AG08396 (cell line): Measurements from ENCODE around the gene WWC2.
"Not testable (repeated sequence)": the region's sequence is repeated elsewhere in the genome, so short reads cannot be mapped to it uniquely, and the experiment has no call there.

Experiments used
- DNase-seq: peaks from one replicate; pipeline ENCODE4 v3.0.0; 2012; ENCODE audit warnings: low spot score, mixed read lengths

Gene WWC2

GRCh38 chr4:183172881-183173280 lies 73.8 kb downstream of the WWC2 start:
- no peak for DNase-seq

GRCh38 chr4:183173580-183174526 lies 74.8 kb downstream of the WWC2 start:
- peak; percentile 21 for DNase-seq

GRCh38 chr4:183175631-183176232 lies 76.7 kb downstream of the WWC2 start:
- DNase-seq = no peak

DNA sequence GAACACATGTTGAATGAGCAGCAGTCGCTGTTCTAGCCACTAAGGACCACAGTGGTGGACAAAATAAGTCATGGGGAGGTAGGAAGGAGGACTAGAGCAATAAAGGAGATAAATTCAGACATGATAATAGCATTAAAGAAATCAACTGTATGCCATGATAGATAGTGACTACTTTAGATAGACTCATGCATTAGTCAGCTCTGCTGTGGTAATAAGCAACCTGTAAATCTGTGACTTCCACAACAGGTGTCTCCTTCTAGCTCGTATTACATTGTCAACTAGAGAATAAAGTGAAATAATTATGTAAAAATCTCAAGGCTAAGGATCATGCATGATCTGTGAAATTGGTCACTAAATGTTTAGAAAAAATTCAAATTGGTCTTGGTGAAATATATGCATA lies 77.9 kb downstream of the WWC2 start:
- DNase-seq = no peak

GRCh38 chr4:183178201-183178600 lies 79.1 kb downstream of the WWC2 start:
- no peak for DNase-seq

DNA sequence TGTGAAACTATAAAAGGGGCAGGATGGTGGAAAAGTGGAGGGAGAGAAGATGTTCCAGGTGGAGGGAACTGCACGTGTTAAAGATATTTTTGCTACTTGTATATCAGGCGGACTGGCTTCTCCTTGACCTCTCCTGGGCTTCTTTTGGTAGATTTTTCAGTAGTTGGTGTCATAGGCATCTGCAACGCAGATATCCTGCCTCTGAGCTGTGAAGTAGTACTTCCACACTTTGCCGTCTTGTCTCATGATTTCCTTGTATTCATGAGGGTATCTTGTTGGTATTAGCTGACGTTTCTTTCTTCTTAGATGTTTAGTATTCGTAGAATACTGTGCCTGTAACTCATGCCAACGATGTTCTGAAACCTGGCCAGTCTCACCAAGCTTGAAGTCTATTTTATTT lies 81.0 kb downstream of the WWC2 start:
- DNase-seq = no peak

DNA sequence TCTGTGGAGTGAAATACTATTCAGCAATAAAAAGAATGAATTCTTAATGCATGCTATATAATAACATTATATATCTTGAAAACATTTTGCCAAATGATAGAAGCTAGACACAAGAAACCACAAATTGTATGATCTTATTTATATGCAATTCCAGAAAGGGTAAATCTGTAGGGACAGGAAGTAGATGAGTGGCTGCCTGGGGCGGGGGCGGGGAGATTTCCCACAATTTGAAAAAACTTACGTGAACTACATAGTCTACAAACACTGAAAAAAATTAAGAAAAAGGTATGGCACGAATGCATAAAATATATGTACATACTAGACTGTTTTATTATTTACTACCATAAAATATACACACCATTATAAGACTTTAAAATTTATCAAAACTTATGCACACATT lies 81.6 kb downstream of the WWC2 start:
- DNase-seq = no peak

DNA sequence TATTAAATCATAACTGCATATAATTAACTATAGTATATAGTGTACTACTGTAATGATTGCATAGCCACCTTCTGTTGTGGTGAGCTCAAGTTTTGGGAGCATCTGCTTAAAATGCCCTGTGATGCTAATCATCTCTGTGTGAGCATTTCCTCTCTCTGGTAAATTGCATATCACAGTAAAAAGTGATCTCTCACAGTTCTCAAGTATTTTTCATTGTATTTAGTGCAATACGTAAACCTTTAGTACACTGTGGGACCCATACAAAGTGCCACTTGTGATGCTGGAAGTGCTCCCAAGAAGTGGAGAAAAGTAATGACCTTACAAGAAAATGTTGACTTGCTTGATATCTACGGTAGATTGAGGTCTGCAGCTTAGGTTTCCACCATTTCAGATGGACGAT lies 82.0 kb downstream of the WWC2 start:
- DNase-seq = no peak

DNA sequence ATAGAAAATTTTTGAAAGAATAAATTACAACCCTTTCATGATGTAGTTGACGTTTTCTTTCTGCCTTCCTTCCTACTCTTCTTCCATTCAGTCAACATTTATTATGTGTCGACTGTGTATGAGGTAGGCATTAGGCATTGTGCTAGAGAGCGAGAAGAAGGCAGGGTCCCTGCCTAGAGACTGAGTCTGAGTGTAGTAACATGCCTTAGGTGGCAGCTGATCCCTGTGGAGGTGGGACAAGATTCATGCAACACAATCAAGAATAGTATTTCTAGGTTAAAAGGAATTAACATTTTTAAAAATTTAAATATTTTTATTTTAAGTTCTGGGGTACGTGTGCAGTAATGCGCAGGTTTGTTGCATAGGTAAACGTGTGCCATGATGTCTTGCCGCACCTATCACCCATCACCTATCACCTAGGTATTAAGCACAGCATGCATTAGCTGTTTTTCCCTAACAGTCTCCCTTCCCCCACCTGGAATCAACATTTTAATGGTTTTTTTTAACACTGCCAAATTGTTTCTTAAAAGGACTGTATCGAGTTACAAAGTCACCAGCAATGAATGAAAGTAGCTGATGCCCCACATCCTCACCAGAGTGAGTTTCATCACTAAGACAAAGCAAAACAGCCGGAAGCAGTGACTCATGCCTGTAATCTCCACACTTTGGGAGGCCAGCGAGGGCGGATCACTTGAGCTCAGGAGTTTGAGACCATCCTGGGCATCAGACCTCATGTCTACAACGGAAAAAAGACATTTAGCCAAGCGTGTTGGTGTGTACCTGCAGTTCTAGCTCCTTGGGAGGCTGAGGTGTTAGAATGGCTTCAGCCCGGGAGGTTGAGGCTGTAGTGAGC lies 84.0 kb downstream of the WWC2 start:
- DNase-seq = peak; percentile 24

DNA sequence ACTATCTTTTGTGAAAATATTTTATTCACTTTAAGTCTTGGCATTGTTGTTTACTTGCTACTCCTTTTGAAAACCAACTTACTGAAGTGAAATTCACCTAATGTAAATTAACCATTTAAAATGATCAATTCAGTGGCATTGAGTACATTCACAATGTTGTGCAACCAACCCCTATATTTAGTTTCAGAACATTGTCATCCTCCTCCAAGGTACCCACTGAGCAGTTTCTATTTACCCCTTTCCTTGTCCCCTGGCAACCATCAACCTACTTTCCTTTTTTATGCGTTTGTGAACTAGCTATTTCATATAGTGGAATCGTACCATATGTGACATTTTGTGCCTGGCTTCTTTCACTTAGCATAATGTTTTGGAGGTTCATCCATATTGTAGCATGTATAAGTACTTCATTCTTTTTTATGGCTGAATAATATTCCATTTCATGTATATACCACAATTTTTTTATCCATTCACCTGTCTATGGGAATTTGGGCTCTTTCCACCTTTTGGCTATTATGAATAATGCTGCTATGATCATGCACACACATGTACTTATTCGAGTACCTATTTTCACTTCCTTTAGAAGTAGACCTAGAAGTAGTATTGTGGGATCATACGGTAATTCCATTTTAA lies 85.0 kb downstream of the WWC2 start:
- no peak for DNase-seq

DNA sequence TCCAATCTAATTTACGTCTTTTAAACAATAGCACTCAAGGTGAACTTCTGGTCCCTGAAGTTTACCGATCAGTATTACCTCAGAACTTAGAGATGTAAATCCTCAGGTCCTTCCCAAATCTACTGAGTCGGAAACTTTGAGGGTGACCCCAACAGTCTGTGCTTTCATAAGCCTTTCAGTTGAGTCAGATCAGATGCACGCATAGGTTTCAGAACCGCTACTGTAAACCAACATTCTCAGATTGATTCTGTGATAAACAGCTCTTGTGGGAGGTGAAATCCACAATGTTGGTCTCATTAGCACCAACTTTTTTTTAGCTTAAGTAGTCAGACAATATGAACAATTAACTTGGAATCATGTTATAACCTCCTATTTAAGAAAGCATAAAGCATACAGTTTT lies 86.0 kb downstream of the WWC2 start:
- DNase-seq = no peak

- no peak for DNase-seq
Observed at GRCh38 chr4:183185559-183185958, 86.5 kb downstream of the WWC2 start.

- no peak for DNase-seq
Observed at GRCh38 chr4:183186813-183187212, 87.8 kb downstream of the WWC2 start.

GRCh38 chr4:183190900-183191527 lies 92.0 kb downstream of the WWC2 start:
- no peak for DNase-seq

DNA sequence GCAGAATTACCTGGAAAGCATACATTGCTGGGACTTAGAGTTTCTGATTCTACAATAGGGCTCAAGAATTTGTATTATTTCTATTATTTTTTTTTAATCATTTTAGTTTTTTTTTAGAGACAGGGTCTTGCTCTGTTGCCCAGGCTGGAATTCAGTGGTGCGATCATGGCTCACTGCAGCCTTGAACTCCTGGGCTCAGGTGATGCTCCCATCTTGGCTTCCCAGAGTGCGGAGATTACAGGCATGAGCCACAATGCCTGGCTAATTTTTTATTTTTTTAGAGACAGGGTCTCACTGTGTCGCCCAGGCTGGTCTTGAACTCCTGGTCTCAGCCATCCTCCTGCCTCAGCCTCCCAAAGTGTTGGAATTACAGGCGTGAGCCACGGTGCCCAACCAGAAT lies 92.6 kb downstream of the WWC2 start:
- DNase-seq = no peak

DNA sequence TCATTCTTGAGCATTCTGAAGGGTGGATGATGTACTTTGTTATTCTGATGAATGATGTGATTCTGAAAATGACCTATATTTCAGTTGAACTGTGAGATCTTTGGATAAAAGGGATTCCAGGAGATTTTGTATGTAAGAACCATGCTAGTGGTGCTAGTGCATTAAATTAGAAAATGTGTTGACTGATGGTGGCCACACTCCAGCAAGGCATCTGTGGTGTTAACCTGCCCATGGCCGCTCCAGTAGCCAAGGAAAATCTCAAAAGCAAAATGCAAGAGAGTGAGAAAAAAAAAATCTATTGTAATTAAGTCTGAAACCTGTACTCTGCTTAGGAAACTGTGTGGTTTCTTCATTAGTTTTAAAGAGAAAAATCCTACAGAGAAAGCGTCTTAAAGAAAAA lies 93.5 kb downstream of the WWC2 start:
- DNase-seq = no peak

DNA sequence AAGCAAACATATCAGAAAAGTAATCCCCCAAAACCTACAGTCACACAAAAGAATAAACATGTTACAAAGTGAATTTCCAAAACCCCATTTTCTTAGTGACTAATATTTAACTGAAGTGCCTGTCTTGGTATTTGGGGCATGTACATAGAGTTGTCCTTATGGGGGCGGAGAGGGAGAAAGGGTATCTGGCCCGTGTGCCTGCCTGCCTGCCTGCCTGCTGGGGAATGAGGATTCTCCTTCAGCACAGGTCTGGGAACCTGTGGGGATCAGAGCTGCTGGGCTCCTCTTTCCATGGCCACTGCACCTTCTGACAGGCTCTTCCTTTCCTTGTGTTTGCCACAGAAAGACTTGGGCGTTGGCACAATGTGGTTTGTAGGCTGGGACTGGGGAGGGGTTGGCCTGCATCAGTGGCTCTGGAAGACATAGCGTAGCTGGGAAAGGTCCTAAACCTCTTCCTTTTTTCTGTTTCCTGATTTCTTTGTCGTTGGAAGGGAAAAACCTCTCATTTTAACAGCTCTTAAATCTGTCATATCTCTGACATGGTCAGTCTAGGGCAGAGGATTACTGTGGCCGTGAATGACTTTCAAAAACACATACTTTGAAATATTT lies 94.8 kb downstream of the WWC2 start:
- not testable (repeated sequence) for DNase-seq

DNA sequence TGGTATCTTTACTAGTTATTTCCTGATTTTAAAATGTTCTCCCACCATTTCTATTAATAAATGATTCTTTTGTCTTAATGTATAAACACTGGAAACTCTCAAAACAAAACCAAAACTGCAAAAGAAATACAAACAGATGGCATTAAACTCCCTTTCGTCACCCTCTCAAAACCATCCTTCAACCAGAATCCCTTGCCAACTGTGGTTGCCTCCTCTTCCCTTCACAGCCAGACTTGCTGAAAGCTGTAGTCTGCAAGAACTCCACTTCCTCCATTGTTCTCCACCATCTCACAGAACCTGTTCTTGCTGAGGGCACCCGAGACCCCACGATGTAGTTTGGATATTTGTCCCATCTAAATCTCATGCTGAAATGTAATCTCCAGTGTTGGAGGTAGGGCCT lies 96.5 kb downstream of the WWC2 start:
- DNase-seq = no peak

DNA sequence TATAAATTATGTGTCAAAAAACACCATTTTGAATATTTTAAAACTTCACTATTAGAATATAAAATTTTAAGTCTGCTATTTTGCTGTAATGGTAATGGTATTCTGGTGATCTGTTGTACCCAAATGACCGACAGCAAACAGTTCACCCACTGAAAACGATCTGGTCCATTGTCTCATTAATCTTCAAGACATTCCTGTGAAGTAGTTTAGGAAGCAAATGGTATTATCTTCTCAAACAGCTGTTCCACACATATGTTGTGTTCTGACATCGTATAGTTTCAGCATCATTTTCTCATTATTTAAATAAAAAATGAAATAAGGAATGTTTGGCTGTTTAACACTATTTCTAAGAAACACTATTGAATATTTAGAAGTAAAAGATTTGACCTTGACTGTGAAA lies 98.1 kb downstream of the WWC2 start:
- no peak for DNase-seq

DNA sequence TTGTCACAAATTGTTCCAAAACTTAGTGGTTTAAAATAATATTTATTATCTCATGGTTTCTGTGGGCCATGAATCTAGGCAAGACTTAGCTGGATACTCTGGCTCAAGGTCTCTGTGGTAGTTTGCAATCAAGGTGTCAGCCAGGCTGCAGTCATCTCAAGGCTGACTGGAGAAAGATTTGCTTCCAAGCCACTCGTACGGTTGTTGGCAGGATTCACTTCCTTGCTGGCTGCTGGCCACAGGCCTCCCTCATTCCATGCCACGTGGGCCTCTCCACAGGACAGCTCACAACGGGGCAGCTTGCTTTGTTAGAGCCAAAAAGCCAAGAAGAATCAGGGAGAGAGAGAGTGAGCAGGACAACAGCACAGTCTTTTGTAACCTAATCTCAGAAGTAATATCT lies 101.4 kb downstream of the WWC2 start:
- peak; percentile 65 for DNase-seq

GRCh38 chr4:183201331-183201730 lies 102.3 kb downstream of the WWC2 start:
- DNase-seq = peak; percentile 20
